HepG2 (cell line): ENCODE measurements around the gene UBP1. TPM values are rescaled to one million over a fixed set of nuclear protein-coding genes. Genes with fewer than 3 reads are reported as not detected.

Source experiments
- FOSL1 ChIP-seq: sonication (generic); formaldehyde crosslinking; IDR thresholded peaks from 2 replicates; pipeline ENCODE4 v1.9.0; 2021; ENCODE audit warnings: missing genetic modification reagents, borderline replicate concordance
- GATA4 ChIP-seq: sonication (generic); IDR thresholded peaks from 2 replicates; pipeline ENCODE4 v1.6.1; 2016; ENCODE audit warnings: antibody characterized with exemption, low read depth, borderline replicate concordance
- GATAD1 ChIP-seq: IDR thresholded peaks from 2 replicates; pipeline ENCODE4 v1.6.1; 2016; ENCODE audit warnings: missing genetic modification reagents, missing compliant biosample characterization
- GMEB2 ChIP-seq: IDR thresholded peaks from 2 replicates; pipeline ENCODE4 v1.6.1; 2016; ENCODE audit warnings: missing biosample characterization, missing genetic modification reagents, low read depth
- GPN1 ChIP-seq: sonication (generic); formaldehyde crosslinking; IDR thresholded peaks from 2 replicates; pipeline ENCODE4 v1.5.1; 2020; ENCODE audit warnings: missing genetic modification reagents, borderline replicate concordance
- GZF1 ChIP-seq: sonication (generic); formaldehyde crosslinking; IDR thresholded peaks from 2 replicates; pipeline ENCODE4 v1.5.1; 2020; ENCODE audit warnings: mild to moderate bottlenecking, missing genetic modification reagents
- HNRNPK ChIP-seq: fragments of 200-400 bp; formaldehyde crosslinking; IDR thresholded peaks from 2 replicates; pipeline ENCODE4 v1.6.1; 2018; ENCODE audit warnings: low read length, low read depth, moderate library complexity, mild to moderate bottlenecking; ENCODE audit not compliant: poor library complexity, severe bottlenecking
- KDM1A ChIP-seq: IDR thresholded peaks from 2 replicates; pipeline ENCODE4 v1.6.1; 2016; ENCODE audit warnings: missing compliant biosample characterization
- MEIS1 ChIP-seq: sonication (generic); formaldehyde crosslinking; IDR thresholded peaks from 2 replicates; pipeline ENCODE4 v1.9.0; 2021; ENCODE audit warnings: mild to moderate bottlenecking, missing genetic modification reagents, moderate library complexity, borderline replicate concordance
- MXI1 ChIP-seq: IDR thresholded peaks from 3 replicates; pipeline ENCODE4 v1.6.1; 2012; ENCODE audit warnings: low read depth, low read length, inconsistent platforms, borderline replicate concordance
- NFYC ChIP-seq: IDR thresholded peaks from 2 replicates; pipeline ENCODE4 v1.6.1; 2016; ENCODE audit warnings: missing genetic modification reagents, missing compliant biosample characterization
- NR3C1 ChIP-seq: sonication (generic); formaldehyde crosslinking; IDR thresholded peaks from 2 replicates; pipeline ENCODE4 v1.4.0; 2020; ENCODE audit warnings: missing genetic modification reagents
- POLR2AphosphoS2 ChIP-seq: IDR thresholded peaks from 2 replicates; pipeline ENCODE4 v1.6.1; 2011; ENCODE audit warnings: low read depth, low read length, improper control_type of control experiment
- REXO4 ChIP-seq: sonication (generic); formaldehyde crosslinking; IDR thresholded peaks from 2 replicates; pipeline ENCODE4 v1.8.0; 2022; ENCODE audit warnings: missing genetic modification reagents, mild to moderate bottlenecking, borderline replicate concordance
- SATB2 ChIP-seq: sonication (generic); formaldehyde crosslinking; IDR thresholded peaks from 2 replicates; pipeline ENCODE4 v1.5.0; 2020; ENCODE audit warnings: missing genetic modification reagents
- SP140L ChIP-seq: sonication (generic); formaldehyde crosslinking; IDR thresholded peaks from 2 replicates; pipeline ENCODE4 v1.4.0; 2020; ENCODE audit warnings: missing genetic modification reagents, borderline replicate concordance
- STAG1 ChIP-seq: sonication (generic); formaldehyde crosslinking; IDR thresholded peaks from 2 replicates; pipeline ENCODE4 v1.4.0; 2020; ENCODE audit warnings: missing genetic modification reagents
- TOE1 ChIP-seq: sonication (generic); formaldehyde crosslinking; IDR thresholded peaks from 2 replicates; pipeline ENCODE4 v1.4.0; 2020; ENCODE audit warnings: mild to moderate bottlenecking, missing genetic modification reagents
- ZMYM3 ChIP-seq: sonication (generic); formaldehyde crosslinking; IDR thresholded peaks from 2 replicates; pipeline ENCODE4 v1.5.1; 2020; ENCODE audit warnings: mild to moderate bottlenecking, missing genetic modification reagents
- ZNF235 ChIP-seq: sonication (generic); formaldehyde crosslinking; IDR thresholded peaks from 2 replicates; pipeline ENCODE4 v1.8.1; 2023; ENCODE audit warnings: mild to moderate bottlenecking, missing genetic modification reagents, borderline replicate concordance
- ZNF24 ChIP-seq: fragments of 450-650 bp; IDR thresholded peaks from 2 replicates; pipeline ENCODE4 v1.6.1; 2017; ENCODE audit warnings: antibody characterized with exemption, mild to moderate bottlenecking
- ZNF33B ChIP-seq: sonication (generic); formaldehyde crosslinking; IDR thresholded peaks from 2 replicates; pipeline ENCODE4 v1.5.1; 2020; ENCODE audit warnings: mild to moderate bottlenecking, missing genetic modification reagents
- ZNF501 ChIP-seq: sonication (generic); formaldehyde crosslinking; IDR thresholded peaks from 2 replicates; pipeline ENCODE4 v1.5.1; 2020; ENCODE audit warnings: mild to moderate bottlenecking, moderate library complexity, missing genetic modification reagents
- ZNF589 ChIP-seq: sonication (generic); formaldehyde crosslinking; conservative IDR thresholded peaks from 2 replicates; pipeline ENCODE4 v1.8.0; 2022; ENCODE audit warnings: mild to moderate bottlenecking, moderate library complexity, missing genetic modification reagents
- ZNF709 ChIP-seq: sonication (generic); formaldehyde crosslinking; IDR thresholded peaks from 2 replicates; pipeline ENCODE4 v1.5.0; 2020; ENCODE audit warnings: mild to moderate bottlenecking, missing genetic modification reagents
- ZNF768 ChIP-seq: sonication (generic); formaldehyde crosslinking; IDR thresholded peaks from 2 replicates; pipeline ENCODE4 v1.4.0; 2020; ENCODE audit warnings: missing genetic modification reagents
- polyA plus RNA-seq, 8 experiments: library from polyadenylated mRNA; depleted of rRNA in 3 of 8; stranded (reverse) in 7 of 8; unstranded in 1 of 8; fragments of >200 nt; fragmentation: Illumina TruSeq in 4 of 8; extraction: Trizol in 4 of 8; gene quantifications; 2 replicates each; pipeline versions ENCODE4 v1.2.1 to v1.2.3, GENCODE V29; 2011 to 2016; ENCODE audit warnings: low read depth in 4 of 8, missing spikeins in 1 of 8, mixed read lengths in 1 of 8; ENCODE audit not compliant: insufficient read depth in 1 of 8
- total RNA-seq, 5 experiments: library from RNA; depleted of rRNA; stranded (reverse); fragments of >200 nt; fragmentation: Illumina TruSeq; extraction: Trizol; gene quantifications; 2 replicates each; pipeline ENCODE4 v1.2.3, GENCODE V29; 2016; ENCODE audit warnings: low read depth in 1 of 5
- TF ChIP-seq, protein P1 (sequence below): IDR thresholded peaks from 2 replicates; pipeline ENCODE4 v1.6.1; 2016; ENCODE audit warnings: low read depth, control low read depth
- TF ChIP-seq, protein P2 (sequence below): sonication (generic); formaldehyde crosslinking; IDR thresholded peaks from 2 replicates; pipeline ENCODE4 v1.4.0; 2020; ENCODE audit warnings: mild to moderate bottlenecking, missing genetic modification reagents

UBP1 gene
- total and polyA plus RNA-seq, 2 of the 13 experiments (the other 11 are each of a cell fraction or from before 2014, with no cell fraction given) = 48.3 to 79.9 TPM

DNA sequence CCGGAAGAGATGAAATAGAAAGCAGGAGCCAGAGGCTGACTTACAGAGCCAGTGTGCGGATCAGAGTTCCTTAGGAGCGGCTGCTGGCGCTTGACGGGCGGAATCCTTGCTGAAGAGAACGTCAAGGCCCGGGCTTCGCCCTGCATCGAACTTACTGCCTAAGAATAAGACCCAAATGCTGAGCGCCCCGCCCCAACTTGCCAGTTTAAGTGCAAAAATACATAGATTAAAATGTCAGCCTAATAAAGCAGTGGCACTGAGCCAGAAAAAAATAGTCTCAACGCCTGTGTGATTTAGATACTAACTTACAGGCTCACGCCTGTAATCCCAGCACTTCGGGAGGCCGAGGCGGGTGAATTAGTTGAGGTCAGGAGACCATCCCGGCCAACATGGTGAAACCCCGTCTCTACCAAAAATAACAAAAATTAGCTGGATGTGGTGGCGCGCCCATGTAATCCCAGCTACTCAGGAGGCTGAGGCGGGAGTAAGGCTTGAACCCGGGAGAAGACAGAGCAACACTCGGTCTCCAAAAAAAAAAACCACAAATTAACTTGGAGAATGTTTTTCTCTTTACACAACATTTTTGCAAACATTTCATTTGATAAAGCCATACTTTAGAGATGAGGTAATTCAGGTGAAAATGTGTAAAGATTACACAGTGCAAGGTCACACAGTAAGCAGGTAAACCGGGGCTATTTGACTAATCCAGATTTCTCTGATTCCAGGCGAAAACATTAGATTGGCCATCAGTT, 1.2 kb upstream of the UBP1 start (continued):
- TF ChIP-seq GMEB2 (no peak), POLR2AphosphoS2 (no peak), GZF1 (CRISPR knock-in tag) (no peak), FOSL1 (CRISPR knock-in tag) (no peak), ZNF768 (CRISPR knock-in tag) (no peak), SP140L (CRISPR knock-in tag) (no peak), GATAD1 (CRISPR knock-in tag) (no peak), ZNF24 (no peak), ZNF501 (CRISPR knock-in tag) (no peak; the same call in 1 of the 2 replicates), ZNF589 (CRISPR knock-in tag) (no peak), ZNF33B (CRISPR knock-in tag) (no peak), KDM1A (CRISPR knock-in tag) (peak; percentile 73; the same call in 1 of the 2 replicates), MEIS1 (CRISPR knock-in tag) (no peak), GATA4 (no peak), REXO4 (CRISPR knock-in tag) (no peak), STAG1 (CRISPR knock-in tag) (no peak), ZNF235 (CRISPR knock-in tag) (no peak), ZNF709 (CRISPR knock-in tag) (0 out of 2 replicates have a peak, but pooled peaks have one; percentile 1), TOE1 (no peak), MXI1 (no peak), ZMYM3 (CRISPR knock-in tag) (peak; percentile 78), SATB2 (CRISPR knock-in tag) (no peak), NFYC (no peak), HNRNPK (no peak), NR3C1 (CRISPR knock-in tag) (no peak), GPN1 (CRISPR knock-in tag) (no peak)
- TF ChIP-seq, protein P1, sequence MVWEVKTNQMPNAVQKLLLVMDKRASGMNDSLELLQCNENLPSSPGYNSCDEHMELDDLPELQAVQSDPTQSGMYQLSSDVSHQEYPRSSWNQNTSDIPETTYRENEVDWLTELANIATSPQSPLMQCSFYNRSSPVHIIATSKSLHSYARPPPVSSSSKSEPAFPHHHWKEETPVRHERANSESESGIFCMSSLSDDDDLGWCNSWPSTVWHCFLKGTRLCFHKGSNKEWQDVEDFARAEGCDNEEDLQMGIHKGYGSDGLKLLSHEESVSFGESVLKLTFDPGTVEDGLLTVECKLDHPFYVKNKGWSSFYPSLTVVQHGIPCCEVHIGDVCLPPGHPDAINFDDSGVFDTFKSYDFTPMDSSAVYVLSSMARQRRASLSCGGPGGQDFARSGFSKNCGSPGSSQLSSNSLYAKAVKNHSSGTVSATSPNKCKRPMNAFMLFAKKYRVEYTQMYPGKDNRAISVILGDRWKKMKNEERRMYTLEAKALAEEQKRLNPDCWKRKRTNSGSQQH (CRISPR knock-in tag) = no peak
- TF ChIP-seq, protein P2, sequence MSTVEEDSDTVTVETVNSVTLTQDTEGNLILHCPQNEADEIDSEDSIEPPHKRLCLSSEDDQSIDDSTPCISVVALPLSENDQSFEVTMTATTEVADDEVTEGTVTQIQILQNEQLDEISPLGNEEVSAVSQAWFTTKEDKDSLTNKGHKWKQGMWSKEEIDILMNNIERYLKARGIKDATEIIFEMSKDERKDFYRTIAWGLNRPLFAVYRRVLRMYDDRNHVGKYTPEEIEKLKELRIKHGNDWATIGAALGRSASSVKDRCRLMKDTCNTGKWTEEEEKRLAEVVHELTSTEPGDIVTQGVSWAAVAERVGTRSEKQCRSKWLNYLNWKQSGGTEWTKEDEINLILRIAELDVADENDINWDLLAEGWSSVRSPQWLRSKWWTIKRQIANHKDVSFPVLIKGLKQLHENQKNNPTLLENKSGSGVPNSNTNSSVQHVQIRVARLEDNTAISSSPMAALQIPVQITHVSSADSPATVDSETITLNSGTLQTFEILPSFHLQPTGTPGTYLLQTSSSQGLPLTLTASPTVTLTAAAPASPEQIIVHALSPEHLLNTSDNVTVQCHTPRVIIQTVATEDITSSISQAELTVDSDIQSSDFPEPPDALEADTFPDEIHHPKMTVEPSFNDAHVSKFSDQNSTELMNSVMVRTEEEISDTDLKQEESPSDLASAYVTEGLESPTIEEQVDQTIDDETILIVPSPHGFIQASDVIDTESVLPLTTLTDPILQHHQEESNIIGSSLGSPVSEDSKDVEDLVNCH (CRISPR knock-in tag) = peak; percentile 39; the same call in 1 of the 2 replicates
